ENCODE results near the gene SEMA6D.

- TF ChIP-seq CTCF (IDR thresholded peaks at IDR 0.05) (no peak), POLR2A (IDR thresholded peaks at IDR 0.05) (no peak)
These were observed 27.6 kb upstream of the SEMA6D start for GRCh38 chr15:47689660-47690059.

Measured in right lobe of liver (tissue), 4 donors.